ENCODE data around the gene NRXN3.

DNA sequence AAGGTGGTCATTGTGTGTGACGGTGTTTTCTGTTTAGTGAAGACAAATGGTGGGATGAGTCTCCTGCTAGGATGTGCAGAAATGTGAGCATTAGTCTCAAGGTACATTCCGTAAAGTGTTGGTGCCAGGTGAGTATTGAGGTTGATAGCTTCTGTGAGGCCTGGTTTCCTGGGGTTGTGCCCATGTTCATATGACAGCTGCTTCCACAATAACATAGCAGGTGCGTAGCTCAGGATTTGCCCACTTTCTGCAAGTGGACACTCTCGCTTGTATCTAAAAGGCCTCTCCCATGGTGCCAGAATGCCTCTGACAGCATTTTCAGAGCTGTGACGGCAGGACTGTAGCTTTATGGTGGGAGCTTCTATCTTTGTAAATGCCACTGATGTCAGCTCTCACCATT lies 1209.1 kb downstream of the NRXN3 start:
- no peak for TF ChIP-seq CTCF (conservative IDR thresholded peaks at IDR 0.05; ENCODE audit: low read depth, low read length)
- no peak for TF ChIP-seq POLR2A (IDR thresholded peaks at IDR 0.05; ENCODE audit: low read depth, low read length)
- TF ChIP-seq RAD21 (IDR thresholded peaks at IDR 0.05; ENCODE audit: low read length): no peak
- TF ChIP-seq SMC3 (IDR thresholded peaks at IDR 0.05; ENCODE audit: low read depth, low read length): no peak
- TF ChIP-seq RFX5 (IDR thresholded peaks at IDR 0.05; ENCODE audit: low read depth, low read length): no peak
- no peak for TF ChIP-seq MAFK (IDR thresholded peaks at IDR 0.05; ENCODE audit: low read depth, low read length)
- TF ChIP-seq CEBPB (IDR thresholded peaks at IDR 0.05; ENCODE audit: low read depth, low read length): no peak
- no peak for TF ChIP-seq ELK1 (IDR thresholded peaks at IDR 0.05; ENCODE audit: borderline replicate concordance, low read depth, low read length)
- no peak for TF ChIP-seq CHD1 (IDR thresholded peaks at IDR 0.05; ENCODE audit: low read depth, low read length)
- TF ChIP-seq, protein P1, sequence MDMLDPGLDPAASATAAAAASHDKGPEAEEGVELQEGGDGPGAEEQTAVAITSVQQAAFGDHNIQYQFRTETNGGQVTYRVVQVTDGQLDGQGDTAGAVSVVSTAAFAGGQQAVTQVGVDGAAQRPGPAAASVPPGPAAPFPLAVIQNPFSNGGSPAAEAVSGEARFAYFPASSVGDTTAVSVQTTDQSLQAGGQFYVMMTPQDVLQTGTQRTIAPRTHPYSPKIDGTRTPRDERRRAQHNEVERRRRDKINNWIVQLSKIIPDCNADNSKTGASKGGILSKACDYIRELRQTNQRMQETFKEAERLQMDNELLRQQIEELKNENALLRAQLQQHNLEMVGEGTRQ (IDR thresholded peaks at IDR 0.05; ENCODE audit: low read depth, low read length): no peak
- no peak for TF ChIP-seq BHLHE40 (IDR thresholded peaks at IDR 0.05; ENCODE audit: low read depth, low read length)
- TF ChIP-seq FOS (IDR thresholded peaks at IDR 0.05; ENCODE audit: low read depth, low read length): no peak
- no peak for TF ChIP-seq NFE2L2 (IDR thresholded peaks at IDR 0.05; ENCODE audit: low read depth, low read length)
- no peak for TF ChIP-seq MXI1 (IDR thresholded peaks at IDR 0.05; ENCODE audit: borderline replicate concordance, low read depth, low read length)

All from IMR-90 (cell line).